GM13977 (cell line): ENCODE measurements around the gene RCOR2.
A peak's percentile ranks its signal among the peaks of the same experiment; 100 is the strongest.

ENCODE experiments used
- DNase-seq: peaks from one replicate; pipeline ENCODE4 v3.0.0; 2012; ENCODE audit warnings: low spot score
- in situ Hi-C: fragments of 300-500 bp; cut with MboI; formaldehyde crosslinking; loops from one replicate; pipeline ENCODE4 v1.12.0; 2022; ENCODE audit warnings: low sequenced_read_pairs, low pct_unique_long_range_greater_than_20kb, mixed read lengths, inconsistent platforms; ENCODE audit not compliant: unreplicated experiment
- TF ChIP-seq, protein P1 (sequence below): IDR thresholded peaks from 2 replicates; pipeline ENCODE4 v1.5.1; 2012; ENCODE audit warnings: mild to moderate bottlenecking, control low read depth; ENCODE audit not compliant: insufficient read depth; ENCODE audit errors: extremely low read depth, missing control alignments

RCOR2 gene

DNA sequence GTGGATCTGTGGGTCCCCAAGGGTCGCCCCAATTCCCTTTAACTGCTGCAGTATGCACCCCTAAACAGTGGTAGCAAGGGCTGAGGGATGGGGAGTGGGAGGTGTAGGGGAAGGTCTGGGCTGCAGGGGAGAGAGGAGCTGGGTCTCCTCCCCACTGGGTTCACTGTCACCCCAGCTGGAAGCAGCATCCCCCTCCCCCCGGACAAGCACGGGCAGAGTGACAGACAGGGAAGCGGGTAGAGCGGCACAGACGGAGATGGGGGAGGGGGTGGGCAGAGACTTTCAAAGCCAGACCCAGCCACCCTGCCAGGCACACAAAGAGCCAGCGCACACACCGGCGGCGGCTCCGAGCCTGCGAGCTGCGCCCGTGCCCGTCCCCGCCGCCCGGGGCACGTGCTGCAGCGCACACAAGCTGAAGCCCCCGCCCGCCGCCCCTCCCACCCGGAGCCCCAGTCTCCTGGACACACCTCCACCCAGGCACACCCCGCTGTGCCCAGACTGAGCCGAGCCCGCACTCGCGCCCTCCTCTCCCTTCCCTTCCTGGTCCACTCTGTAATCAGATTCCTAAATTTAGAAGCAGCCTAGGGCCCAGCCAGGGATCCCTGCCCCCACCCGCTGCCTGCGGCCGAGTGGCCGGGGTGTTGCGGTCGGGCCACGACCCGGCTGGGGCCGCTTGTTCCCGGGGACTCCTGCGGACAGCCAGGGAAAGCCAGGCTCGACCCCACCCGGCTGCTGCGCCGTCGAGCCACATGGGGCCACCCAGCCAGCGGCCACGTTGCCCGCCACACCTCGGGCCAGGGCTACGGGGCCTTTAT lies 935 bp upstream of the RCOR2 start:
- in situ Hi-C loops = no loop called here
- TF ChIP-seq, protein P1, sequence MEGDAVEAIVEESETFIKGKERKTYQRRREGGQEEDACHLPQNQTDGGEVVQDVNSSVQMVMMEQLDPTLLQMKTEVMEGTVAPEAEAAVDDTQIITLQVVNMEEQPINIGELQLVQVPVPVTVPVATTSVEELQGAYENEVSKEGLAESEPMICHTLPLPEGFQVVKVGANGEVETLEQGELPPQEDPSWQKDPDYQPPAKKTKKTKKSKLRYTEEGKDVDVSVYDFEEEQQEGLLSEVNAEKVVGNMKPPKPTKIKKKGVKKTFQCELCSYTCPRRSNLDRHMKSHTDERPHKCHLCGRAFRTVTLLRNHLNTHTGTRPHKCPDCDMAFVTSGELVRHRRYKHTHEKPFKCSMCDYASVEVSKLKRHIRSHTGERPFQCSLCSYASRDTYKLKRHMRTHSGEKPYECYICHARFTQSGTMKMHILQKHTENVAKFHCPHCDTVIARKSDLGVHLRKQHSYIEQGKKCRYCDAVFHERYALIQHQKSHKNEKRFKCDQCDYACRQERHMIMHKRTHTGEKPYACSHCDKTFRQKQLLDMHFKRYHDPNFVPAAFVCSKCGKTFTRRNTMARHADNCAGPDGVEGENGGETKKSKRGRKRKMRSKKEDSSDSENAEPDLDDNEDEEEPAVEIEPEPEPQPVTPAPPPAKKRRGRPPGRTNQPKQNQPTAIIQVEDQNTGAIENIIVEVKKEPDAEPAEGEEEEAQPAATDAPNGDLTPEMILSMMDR = no peak
- DNase-seq = peak; percentile 69

DNA sequence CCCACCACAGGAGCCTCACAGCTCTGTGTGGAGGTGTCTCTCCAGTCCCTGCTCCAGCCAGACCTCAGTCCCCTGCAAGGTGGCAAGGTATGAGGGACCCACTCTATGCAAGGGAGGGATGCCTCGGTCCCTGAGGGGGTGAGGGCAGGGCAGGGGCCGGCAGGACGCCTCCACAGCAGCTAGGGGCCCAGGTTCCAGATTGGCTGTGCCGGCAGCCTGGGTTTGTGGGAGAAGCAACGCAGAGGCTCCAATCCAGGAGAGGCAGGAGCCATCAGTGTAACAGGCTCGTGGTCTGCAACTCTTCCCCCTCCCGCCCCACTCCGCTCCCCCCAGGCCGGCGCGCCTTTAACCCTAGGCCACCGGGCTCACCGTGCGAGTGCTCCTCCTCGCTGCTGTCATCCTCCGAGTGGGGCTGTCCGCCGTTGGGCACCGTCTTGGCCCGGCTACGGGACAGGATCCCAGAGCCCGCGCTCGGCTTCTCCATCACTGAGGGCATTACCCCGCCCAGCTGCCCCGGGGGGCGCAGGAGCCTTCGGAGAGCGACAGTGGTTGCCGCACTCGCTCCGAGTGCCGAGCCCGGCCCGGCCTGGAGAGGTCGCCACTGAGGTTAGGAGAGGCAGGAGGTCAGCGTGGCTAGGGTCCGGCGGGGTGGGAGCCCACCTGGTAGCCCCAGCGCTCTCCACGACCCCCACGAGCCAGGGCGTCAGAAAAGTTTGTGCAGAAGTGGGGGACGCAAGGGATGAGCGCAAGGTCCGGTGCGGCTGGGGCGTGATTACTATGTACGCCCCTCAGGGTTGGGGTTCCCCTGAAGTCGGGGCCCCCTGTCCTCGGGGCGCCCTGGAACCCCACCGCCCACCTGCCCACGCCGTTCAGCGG lies 765 bp downstream of the RCOR2 start:
- in situ Hi-C loops = no loop called here
- TF ChIP-seq, protein P1 = peak; percentile 62
- DNase-seq = peak; percentile 76

DNA sequence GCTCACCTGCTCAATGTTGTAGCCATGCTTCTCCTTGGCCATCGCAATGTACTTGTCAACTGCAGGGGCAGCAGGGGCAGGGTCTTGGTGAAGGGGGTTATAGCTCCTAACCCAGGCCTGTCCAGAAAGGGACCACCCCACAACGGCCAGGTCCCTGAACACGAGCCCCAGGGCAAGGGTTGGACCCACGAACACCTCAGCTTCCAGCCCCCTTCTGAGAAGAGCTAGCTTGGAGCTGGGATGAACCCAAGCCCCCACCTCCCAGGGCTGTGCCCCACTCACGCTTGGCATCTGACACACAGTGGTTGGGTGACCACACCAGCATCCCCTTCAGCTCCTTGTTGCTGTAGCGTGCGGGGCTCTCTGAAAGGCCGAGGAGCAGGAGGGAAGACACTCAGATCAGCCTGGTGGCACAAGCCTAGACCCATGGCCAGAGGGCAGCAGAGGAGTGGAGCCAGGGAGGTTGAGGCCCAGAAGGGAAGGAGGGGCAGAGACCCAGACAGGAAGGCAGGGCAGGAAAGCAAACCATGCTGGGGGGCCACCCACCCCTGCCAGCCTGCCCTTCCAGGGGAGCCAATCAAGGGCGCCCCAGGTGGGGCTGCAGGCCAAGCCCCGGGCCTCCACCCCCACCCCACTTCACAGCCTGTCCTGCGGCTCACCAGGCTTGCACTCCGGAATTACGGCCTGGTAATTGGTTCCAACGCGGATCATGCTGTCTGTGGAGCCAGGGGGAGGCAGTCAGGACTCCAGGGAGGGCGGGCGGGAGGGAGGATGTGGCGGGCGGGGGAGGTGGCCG lies 1.9 kb downstream of the RCOR2 start:
- TF ChIP-seq, protein P1 = no peak
- in situ Hi-C loops = no loop called here
- DNase-seq = no peak

DNA sequence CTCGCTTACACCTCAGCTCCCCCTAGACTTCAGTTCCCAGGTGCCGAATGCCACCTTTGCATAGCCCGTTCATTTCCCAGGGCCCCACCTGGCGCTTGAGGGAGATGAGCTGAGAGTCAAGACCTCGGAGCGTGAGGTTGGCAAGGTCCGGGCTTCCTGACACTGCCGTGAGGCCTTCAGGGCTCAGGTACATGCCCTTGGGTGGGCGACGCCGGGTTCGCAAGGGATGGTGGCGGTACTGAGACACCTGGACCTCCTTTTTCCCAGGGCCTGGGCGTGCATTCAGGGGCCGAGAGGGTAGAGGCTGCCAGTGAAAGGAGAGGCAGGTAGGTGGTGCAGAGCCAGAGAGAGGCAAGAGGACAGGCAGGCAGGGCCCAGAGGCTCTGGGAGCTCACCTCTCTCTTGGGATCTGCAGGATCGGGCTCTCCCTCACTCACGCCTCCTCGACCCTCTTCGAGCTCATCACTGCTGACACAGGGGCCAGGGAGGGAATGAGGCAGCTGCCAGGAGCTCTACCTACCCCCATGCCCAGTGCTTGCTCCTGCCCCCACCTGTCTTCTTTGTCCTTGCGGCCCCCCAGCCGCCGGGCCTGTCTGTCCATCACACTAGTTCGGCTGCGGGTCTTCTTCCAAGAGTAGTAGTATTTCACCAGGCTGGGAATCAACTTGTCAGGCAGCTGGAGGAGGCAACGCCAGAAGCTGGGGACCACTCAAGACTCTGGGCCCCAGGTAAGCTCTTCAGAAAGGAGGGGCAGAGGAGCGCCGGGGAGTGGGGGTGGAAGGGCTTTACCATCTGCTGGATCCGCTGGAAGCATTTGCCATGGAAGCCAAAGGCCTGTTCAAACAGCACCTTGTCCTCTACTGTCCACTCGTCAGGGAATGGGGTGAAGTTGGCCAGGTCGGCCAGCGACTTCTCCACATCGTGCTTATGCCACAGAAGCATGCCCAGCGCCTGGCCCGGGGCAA lies 2.8 kb downstream of the RCOR2 start:
- TF ChIP-seq, protein P1 = no peak
- no peak for DNase-seq
- in situ Hi-C loops = no loop called here

DNA sequence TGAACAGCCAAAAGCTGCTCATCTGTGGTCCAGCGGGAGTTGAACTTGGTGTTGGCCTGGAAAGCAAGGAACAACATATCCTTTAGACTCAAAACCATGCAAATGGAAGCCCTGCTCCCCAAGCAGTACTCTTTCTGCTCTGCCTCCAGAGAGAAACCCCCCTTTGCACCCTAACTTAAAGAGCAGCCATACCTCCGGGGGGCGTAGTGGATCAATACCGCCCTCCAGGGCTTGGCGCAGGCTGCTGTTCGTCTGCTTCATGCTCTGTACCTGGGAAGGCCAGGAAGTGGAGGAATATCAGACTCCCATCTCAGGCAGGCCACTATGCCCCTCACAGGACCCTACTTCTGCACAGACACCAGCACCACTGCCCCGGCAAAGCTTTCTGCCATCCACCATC lies 4.3 kb downstream of the RCOR2 start:
- TF ChIP-seq, protein P1 = no peak
- in situ Hi-C loops = no loop called here
- no peak for DNase-seq
